Measurements from ENCODE around the gene COP1.

COP1 gene

DNA sequence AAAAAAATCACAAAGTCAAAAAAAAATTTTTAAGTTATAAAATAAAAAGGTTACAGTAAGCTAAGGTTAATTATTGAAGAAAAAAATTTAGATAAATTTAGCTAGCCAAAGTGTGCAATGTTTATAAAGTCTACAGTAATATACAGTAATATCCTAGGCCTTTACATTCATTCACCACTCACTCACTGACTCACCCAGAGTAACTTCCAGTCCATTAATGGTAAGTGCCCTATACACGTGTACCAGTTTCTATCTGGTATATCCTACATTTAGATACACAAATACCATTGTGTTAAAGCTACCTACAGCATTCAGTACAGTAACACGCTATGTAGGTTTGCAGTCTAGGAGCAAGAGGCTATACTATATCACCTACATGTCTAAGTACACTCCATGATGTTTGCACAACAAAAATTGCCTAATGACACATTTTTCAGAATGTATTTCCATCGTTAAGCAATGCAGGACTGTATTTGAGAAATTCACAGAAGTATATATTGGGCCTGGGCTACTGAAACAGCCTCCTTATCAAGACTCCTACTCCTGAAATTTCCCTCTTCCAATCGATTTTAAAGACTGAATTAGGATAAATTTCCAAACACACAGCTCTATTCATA is 155.1 kb downstream of the COP1 start:
- no peak overlapping the region for H3K9ac ChIP-seq (ENCODE audit: low read depth, low read length)
- no peak overlapping the region for H3K4me2 ChIP-seq (ENCODE audit: insufficient read depth, low read length)
- H3K4me1 ChIP-seq (ENCODE audit: insufficient read depth, low read length): no peaks in the 10 kb centered on the region
- no peaks in the 10 kb centered on the region for H3K79me2 ChIP-seq (ENCODE audit: insufficient read depth, low read length)
- no peaks in the 10 kb centered on the region; the same call in 1 of the 2 replicates for H4K20me1 ChIP-seq (ENCODE audit: insufficient read depth, low read length)
- H3K9me3 ChIP-seq (ENCODE audit: insufficient read depth, low read length, severe bottlenecking): no peaks in the 10 kb centered on the region
- peaks cover 7% of the 10 kb centered on the region; the same call in 1 of the 2 replicates for H3K36me3 ChIP-seq (ENCODE audit: insufficient read depth, low read length)
- no peak overlapping the region for H3K27ac ChIP-seq (ENCODE audit: low read length)
- DNase-seq: no peak
- H2AFZ ChIP-seq (ENCODE audit: low read depth, low read length): no peak overlapping the region
- no peak for ATAC-seq (ENCODE audit: insufficient read depth, low read depth)
- H3K4me3 ChIP-seq (ENCODE audit: low read depth in 1 of 2, low read length in 2 of 2): no peak overlapping the region
- no peak for TF ChIP-seq EZH2 (IDR thresholded peaks at IDR 0.05; ENCODE audit: borderline replicate concordance, low read depth, low read length, severe bottlenecking)
- TF ChIP-seq, protein P1, sequence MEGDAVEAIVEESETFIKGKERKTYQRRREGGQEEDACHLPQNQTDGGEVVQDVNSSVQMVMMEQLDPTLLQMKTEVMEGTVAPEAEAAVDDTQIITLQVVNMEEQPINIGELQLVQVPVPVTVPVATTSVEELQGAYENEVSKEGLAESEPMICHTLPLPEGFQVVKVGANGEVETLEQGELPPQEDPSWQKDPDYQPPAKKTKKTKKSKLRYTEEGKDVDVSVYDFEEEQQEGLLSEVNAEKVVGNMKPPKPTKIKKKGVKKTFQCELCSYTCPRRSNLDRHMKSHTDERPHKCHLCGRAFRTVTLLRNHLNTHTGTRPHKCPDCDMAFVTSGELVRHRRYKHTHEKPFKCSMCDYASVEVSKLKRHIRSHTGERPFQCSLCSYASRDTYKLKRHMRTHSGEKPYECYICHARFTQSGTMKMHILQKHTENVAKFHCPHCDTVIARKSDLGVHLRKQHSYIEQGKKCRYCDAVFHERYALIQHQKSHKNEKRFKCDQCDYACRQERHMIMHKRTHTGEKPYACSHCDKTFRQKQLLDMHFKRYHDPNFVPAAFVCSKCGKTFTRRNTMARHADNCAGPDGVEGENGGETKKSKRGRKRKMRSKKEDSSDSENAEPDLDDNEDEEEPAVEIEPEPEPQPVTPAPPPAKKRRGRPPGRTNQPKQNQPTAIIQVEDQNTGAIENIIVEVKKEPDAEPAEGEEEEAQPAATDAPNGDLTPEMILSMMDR (IDR thresholded peaks at IDR 0.05; ENCODE audit: borderline replicate concordance, extremely low read depth, low read length, poor library complexity, severe bottlenecking): no peak
- no peaks in the 10 kb centered on the region for H3K27me3 ChIP-seq (ENCODE audit: insufficient read depth, low read length, poor library complexity)

DNA sequence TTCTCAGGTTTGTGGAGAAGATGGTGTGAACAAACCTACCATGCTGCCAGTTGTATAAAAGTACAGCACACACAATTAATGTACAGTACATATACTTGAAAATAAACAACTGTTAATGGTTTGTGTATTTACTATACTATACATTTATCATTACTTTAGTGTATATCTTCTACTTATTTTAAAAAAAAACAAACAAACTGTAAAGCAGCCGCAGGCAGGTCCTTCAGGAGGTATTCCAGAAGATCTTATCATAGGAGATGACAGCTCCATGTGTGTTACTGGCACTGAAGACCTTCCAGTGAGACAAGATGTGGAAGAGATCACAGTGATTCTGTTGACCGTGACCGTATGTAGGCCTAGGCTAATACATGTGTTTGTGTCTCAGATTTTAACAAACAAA is 155.7 kb downstream of the COP1 start:
- no peak overlapping the region for H3K4me2 ChIP-seq (ENCODE audit: insufficient read depth, low read length)
- H3K4me3 ChIP-seq (ENCODE audit: low read depth in 1 of 2, low read length in 2 of 2): no peak overlapping the region
- peaks cover 7% of the 10 kb centered on the region; the same call in 1 of the 2 replicates for H3K36me3 ChIP-seq (ENCODE audit: insufficient read depth, low read length)
- no peak overlapping the region for H3K9ac ChIP-seq (ENCODE audit: low read depth, low read length)
- H4K20me1 ChIP-seq (ENCODE audit: insufficient read depth, low read length): no peaks in the 10 kb centered on the region; the same call in 1 of the 2 replicates
- no peaks in the 10 kb centered on the region for H3K4me1 ChIP-seq (ENCODE audit: insufficient read depth, low read length)
- no peak overlapping the region for H2AFZ ChIP-seq (ENCODE audit: low read depth, low read length)
- ATAC-seq (ENCODE audit: insufficient read depth, low read depth) (no peak), DNase-seq (no peak)
- no peaks in the 10 kb centered on the region for H3K79me2 ChIP-seq (ENCODE audit: insufficient read depth, low read length)
- no peak overlapping the region for H3K27ac ChIP-seq (ENCODE audit: low read length)
- no peaks in the 10 kb centered on the region for H3K27me3 ChIP-seq (ENCODE audit: insufficient read depth, low read length, poor library complexity)
- H3K9me3 ChIP-seq (ENCODE audit: insufficient read depth, low read length, severe bottlenecking): no peaks in the 10 kb centered on the region
- TF ChIP-seq EZH2 (IDR thresholded peaks at IDR 0.05; ENCODE audit: borderline replicate concordance, low read depth, low read length, severe bottlenecking): no peak
- TF ChIP-seq, protein P1 (IDR thresholded peaks at IDR 0.05; ENCODE audit: borderline replicate concordance, extremely low read depth, low read length, poor library complexity, severe bottlenecking): no peak

DNA sequence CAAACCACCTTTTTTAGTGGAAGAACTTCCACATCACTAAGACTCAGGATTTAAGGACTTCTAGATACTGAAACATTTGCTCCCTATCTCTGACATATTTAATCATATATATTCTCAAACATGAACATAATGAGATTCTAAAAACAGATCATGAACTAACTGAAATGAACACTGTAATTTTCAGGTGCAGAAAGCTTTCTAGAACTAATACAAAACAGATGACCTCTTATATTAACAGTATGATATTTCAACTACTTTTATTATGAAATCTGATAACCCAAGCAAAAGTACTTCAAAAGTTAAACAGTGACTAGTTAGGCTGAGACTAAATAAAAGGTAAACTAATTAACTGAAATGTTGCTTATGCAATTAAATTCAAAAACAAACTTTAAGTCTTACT is 157.5 kb downstream of the COP1 start:
- H3K4me1 ChIP-seq (ENCODE audit: insufficient read depth, low read length): no peaks in the 10 kb centered on the region
- H3K27me3 ChIP-seq (ENCODE audit: insufficient read depth, low read length, poor library complexity): no peaks in the 10 kb centered on the region
- no peak overlapping the region for H3K9ac ChIP-seq (ENCODE audit: low read depth, low read length)
- H2AFZ ChIP-seq (ENCODE audit: low read depth, low read length): no peak overlapping the region
- TF ChIP-seq, protein P1 (IDR thresholded peaks at IDR 0.05; ENCODE audit: borderline replicate concordance, extremely low read depth, low read length, poor library complexity, severe bottlenecking): no peak
- no peak for TF ChIP-seq EZH2 (IDR thresholded peaks at IDR 0.05; ENCODE audit: borderline replicate concordance, low read depth, low read length, severe bottlenecking)
- no peak overlapping the region for H3K4me3 ChIP-seq (ENCODE audit: low read depth in 1 of 2, low read length in 2 of 2)
- no peak for ATAC-seq (ENCODE audit: insufficient read depth, low read depth)
- H3K79me2 ChIP-seq (ENCODE audit: insufficient read depth, low read length): no peaks in the 10 kb centered on the region
- no peak overlapping the region for H3K27ac ChIP-seq (ENCODE audit: low read length)
- peaks cover 15% of the 10 kb centered on the region; the same call in 1 of the 2 replicates for H3K36me3 ChIP-seq (ENCODE audit: insufficient read depth, low read length)
- no peaks in the 10 kb centered on the region for H3K9me3 ChIP-seq (ENCODE audit: insufficient read depth, low read length, severe bottlenecking)
- DNase-seq: no peak
- no peak overlapping the region for H3K4me2 ChIP-seq (ENCODE audit: insufficient read depth, low read length)
- no peaks in the 10 kb centered on the region; the same call in 1 of the 2 replicates for H4K20me1 ChIP-seq (ENCODE audit: insufficient read depth, low read length)
